OCI-LY7 (cell line): Measurements from ENCODE around the gene CACNB2.

Source experiments
- CTCF ChIP-seq: fragments of 200-600 bp; sonication (generic); conservative IDR thresholded peaks from 2 replicates; pipeline ENCODE4 v1.5.1; 2014; ENCODE audit warnings: mild to moderate bottlenecking, antibody characterized with exemption, low read length, moderate library complexity, mixed read lengths
- EZH2phosphoT487 ChIP-seq: fragments of 200-600 bp; sonication (generic); IDR thresholded peaks from 2 replicates; pipeline ENCODE4 v1.6.1; 2018; ENCODE audit warnings: low read depth, borderline replicate concordance, mild to moderate bottlenecking, mixed run types, antibody characterized with exemption, low read length, moderate library complexity, mixed read lengths

DNA sequence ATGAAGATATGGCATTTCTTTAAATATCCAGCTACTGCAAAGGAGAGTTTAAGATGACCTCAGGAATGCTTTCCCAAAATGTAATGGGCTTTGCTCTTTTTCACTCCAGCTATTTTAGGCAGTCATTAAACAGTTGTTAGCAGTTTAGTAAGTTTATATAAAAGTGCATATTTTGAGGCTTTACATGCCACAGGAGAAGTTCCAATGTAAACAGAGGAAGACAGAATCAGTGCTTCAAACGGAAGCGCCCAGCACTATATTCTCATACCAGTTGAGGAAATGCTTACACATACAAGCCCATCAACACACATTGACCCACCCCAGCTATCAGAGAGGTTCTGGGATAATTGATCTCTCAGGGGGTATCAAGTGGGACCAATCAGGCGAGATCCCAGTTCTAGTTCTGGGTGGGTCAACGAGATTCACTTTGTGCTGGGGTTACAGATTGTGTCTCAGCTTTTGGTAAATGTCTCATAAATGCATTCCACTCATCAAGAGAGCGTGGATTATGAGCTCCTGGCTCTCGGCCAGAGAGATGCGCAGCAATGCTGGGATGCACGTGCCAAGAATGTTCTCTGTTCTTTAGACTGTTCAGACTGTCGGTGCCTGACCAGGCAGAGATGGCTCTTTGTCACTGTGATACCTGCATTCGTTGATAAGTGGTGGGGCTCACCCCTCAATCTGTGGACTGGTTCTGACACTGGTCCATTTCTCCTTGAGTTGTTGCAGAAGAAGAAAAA is 55.0 kb downstream of the CACNB2 start:
- TF ChIP-seq CTCF (no peak), EZH2phosphoT487 (no peak)
